Measurements from ENCODE around the gene COL5A1. TPM values are rescaled to one million over a fixed set of nuclear protein-coding genes. Genes with fewer than 3 reads are reported as not detected.
A peak's percentile ranks its signal among the peaks of the same experiment; 100 is the strongest.

The COL5A1 gene
- total RNA-seq, 1 donor, result 188 TPM

GRCh38 chr9:134707031-134707680 lies 65.6 kb downstream of the COL5A1 start:
- H3K4me3 ChIP-seq (ENCODE audit: low read depth, low read length), result no peak overlapping the region
- TF ChIP-seq CTCF (IDR thresholded peaks at IDR 0.05; ENCODE audit: insufficient read depth, low read length), result no peak

GRCh38 chr9:134707731-134708671 lies 66.4 kb downstream of the COL5A1 start:
- no peak overlapping the region for H3K4me3 ChIP-seq (ENCODE audit: low read depth, low read length)
- TF ChIP-seq CTCF (IDR thresholded peaks at IDR 0.05; ENCODE audit: insufficient read depth, low read length), result no peak
- no peak for DNase-seq (ENCODE audit: low read depth)

More at GRCh38 chr9:134707031-134707680, 65.6 kb downstream of the COL5A1 start:
- peak; percentile 87 for DNase-seq (ENCODE audit: low read depth)

GRCh38 chr9:134708672-134709038 lies 67.1 kb downstream of the COL5A1 start:
- H3K4me3 ChIP-seq (ENCODE audit: low read depth, low read length), result no peak overlapping the region
- no peak for DNase-seq (ENCODE audit: low read depth)
- TF ChIP-seq CTCF (IDR thresholded peaks at IDR 0.05; ENCODE audit: insufficient read depth, low read length), result no peak

- H3K4me3 ChIP-seq (ENCODE audit: low read depth, low read length), result no peak overlapping the region
- DNase-seq (ENCODE audit: low read depth), result peak; percentile 74
- TF ChIP-seq CTCF (IDR thresholded peaks at IDR 0.05; ENCODE audit: insufficient read depth, low read length), result no peak
These were observed 68.1 kb downstream of the COL5A1 start for GRCh38 chr9:134709512-134710270.

- no peak overlapping the region for H3K4me3 ChIP-seq (ENCODE audit: low read depth, low read length)
- TF ChIP-seq CTCF (IDR thresholded peaks at IDR 0.05; ENCODE audit: insufficient read depth, low read length), result no peak
- DNase-seq (ENCODE audit: low read depth), result no peak
These were observed 68.6 kb downstream of the COL5A1 start for GRCh38 chr9:134710271-134710540.

GRCh38 chr9:134710901-134711300 lies 69.3 kb downstream of the COL5A1 start:
- no peak overlapping the region for H3K4me3 ChIP-seq (ENCODE audit: low read depth, low read length)
- TF ChIP-seq CTCF (IDR thresholded peaks at IDR 0.05; ENCODE audit: insufficient read depth, low read length), result no peak
- DNase-seq (ENCODE audit: low read depth), result no peak
